Measurements from ENCODE around the gene OTOF.

OTOF gene

DNA sequence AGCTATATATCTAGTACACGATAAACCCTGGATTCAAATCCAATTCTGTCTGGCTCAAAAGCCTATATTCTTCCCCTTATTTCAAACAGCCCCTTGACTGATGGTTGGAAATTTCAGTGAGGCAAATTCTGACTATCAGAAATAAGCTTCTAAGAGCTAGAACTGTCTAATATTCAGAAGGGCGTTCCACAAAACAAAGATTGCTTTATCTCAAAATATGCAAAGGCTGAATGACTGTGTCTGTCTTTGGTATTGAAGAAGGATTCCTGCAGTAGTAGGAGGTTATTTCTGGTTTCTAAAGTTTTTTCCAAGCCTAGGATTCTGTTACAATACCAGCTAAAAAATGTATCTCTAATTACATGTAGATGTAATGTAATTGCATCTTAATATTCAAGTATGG, 45.1 kb downstream of the OTOF start:
- TF ChIP-seq TAF1 (IDR thresholded peaks at IDR 0.05; ENCODE audit: low read depth) (no peak), TCF12 (IDR thresholded peaks at IDR 0.05; ENCODE audit: low read depth) (no peak), NFIC (IDR thresholded peaks at IDR 0.05) (no peak), FOXM1 (IDR thresholded peaks at IDR 0.05; ENCODE audit: borderline replicate concordance, low read depth) (no peak), EP300 (IDR thresholded peaks at IDR 0.05; ENCODE audit: borderline replicate concordance) (no peak), TEAD4 (IDR thresholded peaks at IDR 0.05) (no peak), EGR1 (IDR thresholded peaks at IDR 0.05) (no peak)

DNA sequence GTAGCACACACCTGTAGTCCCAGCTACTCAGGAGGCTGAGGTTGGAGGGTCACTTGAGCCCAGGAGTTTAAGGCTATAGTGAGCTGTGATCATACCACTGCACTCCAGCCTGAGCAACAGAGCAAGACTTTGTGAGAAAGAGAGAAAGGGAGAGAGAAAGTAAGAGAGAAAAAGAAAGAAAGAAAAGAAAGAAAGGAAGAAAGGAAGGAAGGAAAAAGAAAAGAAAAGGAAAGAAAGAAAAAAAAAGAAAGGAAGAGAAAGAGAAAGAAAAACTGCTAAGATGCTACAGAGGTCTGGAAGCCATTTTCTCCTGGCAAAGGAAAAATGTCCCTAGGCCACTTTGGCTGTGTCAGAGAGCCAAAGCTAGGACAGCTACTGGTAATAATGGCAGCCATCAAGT, 45.6 kb downstream of the OTOF start:
- no peak for TF ChIP-seq TEAD4 (IDR thresholded peaks at IDR 0.05)

DNA sequence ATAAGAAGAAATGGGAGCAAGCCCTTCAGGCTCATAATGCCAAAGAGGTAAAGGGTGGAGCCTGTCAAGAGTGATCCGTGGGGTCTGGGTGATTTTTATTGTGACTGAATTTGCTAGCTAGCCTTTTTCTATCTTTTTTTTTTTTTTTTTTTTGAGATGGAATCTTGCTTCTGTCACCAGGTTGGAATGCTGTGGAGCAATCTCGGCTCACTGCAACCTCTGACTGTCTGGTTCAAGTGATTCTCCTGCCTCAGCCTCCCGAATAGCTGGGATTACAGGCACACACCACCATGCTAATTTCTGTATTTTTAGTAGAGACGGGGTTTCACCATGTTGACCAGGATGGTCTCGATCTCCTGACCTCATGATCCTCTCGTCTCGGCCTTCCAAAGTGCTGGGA, 47.1 kb downstream of the OTOF start:
- TF ChIP-seq, protein P1, sequence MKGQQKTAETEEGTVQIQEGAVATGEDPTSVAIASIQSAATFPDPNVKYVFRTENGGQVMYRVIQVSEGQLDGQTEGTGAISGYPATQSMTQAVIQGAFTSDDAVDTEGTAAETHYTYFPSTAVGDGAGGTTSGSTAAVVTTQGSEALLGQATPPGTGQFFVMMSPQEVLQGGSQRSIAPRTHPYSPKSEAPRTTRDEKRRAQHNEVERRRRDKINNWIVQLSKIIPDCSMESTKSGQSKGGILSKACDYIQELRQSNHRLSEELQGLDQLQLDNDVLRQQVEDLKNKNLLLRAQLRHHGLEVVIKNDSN (IDR thresholded peaks at IDR 0.05): no peak
- TF ChIP-seq, protein P2, sequence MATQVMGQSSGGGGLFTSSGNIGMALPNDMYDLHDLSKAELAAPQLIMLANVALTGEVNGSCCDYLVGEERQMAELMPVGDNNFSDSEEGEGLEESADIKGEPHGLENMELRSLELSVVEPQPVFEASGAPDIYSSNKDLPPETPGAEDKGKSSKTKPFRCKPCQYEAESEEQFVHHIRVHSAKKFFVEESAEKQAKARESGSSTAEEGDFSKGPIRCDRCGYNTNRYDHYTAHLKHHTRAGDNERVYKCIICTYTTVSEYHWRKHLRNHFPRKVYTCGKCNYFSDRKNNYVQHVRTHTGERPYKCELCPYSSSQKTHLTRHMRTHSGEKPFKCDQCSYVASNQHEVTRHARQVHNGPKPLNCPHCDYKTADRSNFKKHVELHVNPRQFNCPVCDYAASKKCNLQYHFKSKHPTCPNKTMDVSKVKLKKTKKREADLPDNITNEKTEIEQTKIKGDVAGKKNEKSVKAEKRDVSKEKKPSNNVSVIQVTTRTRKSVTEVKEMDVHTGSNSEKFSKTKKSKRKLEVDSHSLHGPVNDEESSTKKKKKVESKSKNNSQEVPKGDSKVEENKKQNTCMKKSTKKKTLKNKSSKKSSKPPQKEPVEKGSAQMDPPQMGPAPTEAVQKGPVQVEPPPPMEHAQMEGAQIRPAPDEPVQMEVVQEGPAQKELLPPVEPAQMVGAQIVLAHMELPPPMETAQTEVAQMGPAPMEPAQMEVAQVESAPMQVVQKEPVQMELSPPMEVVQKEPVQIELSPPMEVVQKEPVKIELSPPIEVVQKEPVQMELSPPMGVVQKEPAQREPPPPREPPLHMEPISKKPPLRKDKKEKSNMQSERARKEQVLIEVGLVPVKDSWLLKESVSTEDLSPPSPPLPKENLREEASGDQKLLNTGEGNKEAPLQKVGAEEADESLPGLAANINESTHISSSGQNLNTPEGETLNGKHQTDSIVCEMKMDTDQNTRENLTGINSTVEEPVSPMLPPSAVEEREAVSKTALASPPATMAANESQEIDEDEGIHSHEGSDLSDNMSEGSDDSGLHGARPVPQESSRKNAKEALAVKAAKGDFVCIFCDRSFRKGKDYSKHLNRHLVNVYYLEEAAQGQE (IDR thresholded peaks at IDR 0.05; ENCODE audit: low read depth): no peak
- TF ChIP-seq, protein P3, sequence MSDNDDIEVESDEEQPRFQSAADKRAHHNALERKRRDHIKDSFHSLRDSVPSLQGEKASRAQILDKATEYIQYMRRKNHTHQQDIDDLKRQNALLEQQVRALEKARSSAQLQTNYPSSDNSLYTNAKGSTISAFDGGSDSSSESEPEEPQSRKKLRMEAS (IDR thresholded peaks at IDR 0.05): no peak
- TF ChIP-seq NFIC (IDR thresholded peaks at IDR 0.05) (no peak), CREB1 (IDR thresholded peaks at IDR 0.05; ENCODE audit: low read depth) (no peak), EP300 (IDR thresholded peaks at IDR 0.05; ENCODE audit: borderline replicate concordance) (no peak), FOXM1 (IDR thresholded peaks at IDR 0.05; ENCODE audit: borderline replicate concordance, low read depth) (no peak), CEBPB (IDR thresholded peaks at IDR 0.05) (peak; percentile 47; the same call in 1 of the 2 replicates), ZBTB7A (IDR thresholded peaks at IDR 0.05; ENCODE audit: low read depth) (no peak), RAD21 (IDR thresholded peaks at IDR 0.05; ENCODE audit: low read depth) (no peak), EGR1 (IDR thresholded peaks at IDR 0.05) (no peak), YY1 (IDR thresholded peaks at IDR 0.05; ENCODE audit: low read depth) (no peak), TAF1 (IDR thresholded peaks at IDR 0.05; ENCODE audit: low read depth) (no peak), TEAD4 (IDR thresholded peaks at IDR 0.05) (peak; percentile 30; the same call in 1 of the 2 replicates), TCF12 (IDR thresholded peaks at IDR 0.05; ENCODE audit: low read depth) (no peak)

DNA sequence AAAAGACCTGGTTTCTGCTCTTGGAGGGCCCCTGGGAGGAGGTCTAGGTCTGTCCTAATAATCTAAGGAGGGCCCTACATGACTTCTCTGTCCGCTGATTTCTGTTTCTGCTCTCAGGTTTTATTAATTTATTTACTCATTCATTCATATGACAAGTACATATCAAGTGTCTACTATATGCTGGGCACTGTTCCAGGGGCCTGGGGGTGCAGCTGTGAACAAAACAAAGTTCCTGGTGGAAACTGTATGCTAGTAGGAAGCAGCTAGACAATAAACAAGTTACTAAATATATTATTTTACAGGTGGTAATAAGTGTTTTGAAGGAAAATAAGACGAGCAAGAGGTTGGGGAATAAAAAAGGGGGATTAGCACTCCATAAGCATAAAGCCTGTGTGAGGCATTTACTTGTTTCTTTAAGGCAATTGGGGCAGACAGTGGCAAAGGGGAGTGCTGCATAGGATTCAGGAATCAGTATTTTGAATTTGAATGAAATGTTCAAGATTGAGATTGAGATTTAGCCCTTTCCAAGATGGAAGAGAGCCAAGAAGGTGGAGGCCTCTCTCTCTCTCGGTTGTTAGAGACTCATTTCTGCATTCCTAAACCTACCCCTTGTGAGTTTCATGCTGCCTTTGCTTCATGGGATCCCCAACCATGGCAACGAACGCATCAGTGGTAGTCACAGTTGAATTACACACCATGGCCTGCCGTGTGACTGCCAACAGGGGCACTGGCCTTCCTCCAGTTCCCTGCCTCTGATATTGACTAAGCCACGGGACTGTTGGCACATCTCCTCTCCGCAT, 47.9 kb downstream of the OTOF start:
- TF ChIP-seq NFIC (IDR thresholded peaks at IDR 0.05) (peak; percentile 61), TEAD4 (IDR thresholded peaks at IDR 0.05) (peak; percentile 27; the same call in 1 of the 2 replicates), TCF12 (IDR thresholded peaks at IDR 0.05; ENCODE audit: low read depth) (no peak)

DNA sequence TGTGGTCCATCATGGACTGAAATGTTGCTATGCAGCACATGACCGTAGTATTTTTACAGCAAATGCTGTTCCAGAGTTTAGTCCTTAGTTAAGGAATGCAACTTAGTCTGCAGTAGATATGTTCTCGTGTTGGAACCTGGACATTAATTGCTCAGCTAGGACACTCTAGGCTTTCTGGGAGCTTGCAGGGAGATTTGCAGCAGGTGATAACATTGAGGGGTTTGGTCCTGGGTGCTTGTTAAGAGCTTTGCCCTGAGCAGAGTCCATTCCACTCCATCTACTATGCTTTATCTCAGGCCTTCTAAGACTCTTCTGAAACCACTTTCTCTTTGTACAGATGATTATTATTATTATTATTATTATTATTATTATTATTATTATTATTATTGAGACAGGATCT, 49.1 kb downstream of the OTOF start:
- TF ChIP-seq NFIC (IDR thresholded peaks at IDR 0.05): no peak
- no peak for TF ChIP-seq YY1 (IDR thresholded peaks at IDR 0.05; ENCODE audit: low read depth)

DNA sequence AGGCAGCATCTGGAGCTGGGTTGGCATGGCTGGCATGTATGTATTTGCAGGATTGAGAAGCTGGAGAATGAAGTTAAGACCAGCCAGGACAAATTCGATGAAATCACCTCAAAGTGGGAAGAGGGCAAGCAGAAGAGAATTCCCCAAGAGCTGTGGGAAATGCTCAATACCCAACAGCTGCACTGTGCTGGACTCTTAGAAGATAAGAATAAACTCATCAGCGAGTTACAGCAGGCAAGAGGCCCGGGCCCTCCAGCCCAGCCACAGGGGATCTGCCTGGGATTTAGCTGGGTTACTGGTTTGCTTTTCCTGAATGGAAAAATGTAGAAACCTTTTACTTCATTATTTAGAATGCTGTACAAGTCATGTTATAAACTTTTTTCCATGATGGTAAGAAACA, 53.7 kb downstream of the OTOF start:
- no peak for TF ChIP-seq EGR1 (IDR thresholded peaks at IDR 0.05)
- TF ChIP-seq EP300 (IDR thresholded peaks at IDR 0.05; ENCODE audit: borderline replicate concordance): no peak
- TF ChIP-seq RAD21 (IDR thresholded peaks at IDR 0.05; ENCODE audit: low read depth): no peak
- no peak for TF ChIP-seq TAF1 (IDR thresholded peaks at IDR 0.05; ENCODE audit: low read depth)
- TF ChIP-seq, protein P1 (IDR thresholded peaks at IDR 0.05): no peak
- TF ChIP-seq YY1 (IDR thresholded peaks at IDR 0.05; ENCODE audit: low read depth): no peak
- TF ChIP-seq, protein P3 (IDR thresholded peaks at IDR 0.05): no peak
- TF ChIP-seq FOXM1 (IDR thresholded peaks at IDR 0.05; ENCODE audit: borderline replicate concordance, low read depth): no peak
- TF ChIP-seq NFIC (IDR thresholded peaks at IDR 0.05): no peak
- no peak for TF ChIP-seq CEBPB (IDR thresholded peaks at IDR 0.05)
- TF ChIP-seq, protein P2 (IDR thresholded peaks at IDR 0.05; ENCODE audit: low read depth): no peak
- no peak for TF ChIP-seq TEAD4 (IDR thresholded peaks at IDR 0.05)
- TF ChIP-seq CREB1 (IDR thresholded peaks at IDR 0.05; ENCODE audit: low read depth): no peak
- no peak for TF ChIP-seq TCF12 (IDR thresholded peaks at IDR 0.05; ENCODE audit: low read depth)
- no peak for TF ChIP-seq ZBTB7A (IDR thresholded peaks at IDR 0.05; ENCODE audit: low read depth)

All from Ishikawa (cell line).